ENCODE results near the gene POU2F1.

- TF ChIP-seq CTCF (IDR thresholded peaks at IDR 0.05) (no peak), POLR2A (IDR thresholded peaks at IDR 0.05) (no peak)
Measured at GRCh38 chr1:167200749-167201148, 19.9 kb upstream of the POU2F1 start.
